Measurements from ENCODE around the gene FBXW4.

FBXW4 gene

DNA sequence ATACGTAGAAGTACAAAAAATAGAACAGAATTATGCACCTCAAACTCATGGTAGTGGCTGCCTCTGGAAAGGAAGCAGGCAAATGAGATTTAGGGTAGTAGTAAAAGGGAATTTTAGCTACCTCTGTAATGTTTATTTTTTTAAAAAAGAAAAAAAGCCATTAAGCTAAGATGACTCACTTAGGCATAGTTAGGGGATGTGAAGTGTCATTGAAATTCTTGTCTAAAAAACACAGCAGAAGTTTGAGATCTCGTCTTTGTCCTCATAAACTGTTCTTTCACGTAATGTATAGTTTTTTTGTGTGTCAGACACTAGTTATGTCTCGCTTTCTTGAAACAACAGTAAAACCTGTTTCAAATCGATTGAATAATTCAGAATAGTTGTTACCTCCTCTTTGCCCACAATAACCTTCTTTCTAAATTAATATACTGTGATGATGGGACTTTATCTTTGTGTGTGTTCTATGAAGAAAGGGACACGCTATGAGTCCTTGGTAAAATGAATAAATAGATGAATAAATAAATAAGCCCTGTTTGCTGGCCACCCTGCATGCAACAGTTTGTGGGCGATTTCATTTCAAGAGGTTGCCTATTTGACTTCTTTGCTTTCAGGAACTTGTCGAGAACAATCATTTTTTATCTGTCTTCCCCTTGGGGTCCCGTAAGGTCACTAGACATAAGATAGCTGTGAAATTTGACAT lies 14.5 kb upstream of the FBXW4 start:
- peak overlapping the region; percentile 69 for H3K4me3 Mint-ChIP-seq
- no peaks in the 10 kb centered on the region for H3K36me3 Mint-ChIP-seq (ENCODE audit: low read depth)
- H3K27ac Mint-ChIP-seq: peak overlapping the region; percentile 0
- TF ChIP-seq CTCF (IDR thresholded peaks at IDR 0.05): no peak
- no peak for DNase-seq
- peaks cover 8% of the 10 kb centered on the region for H3K27me3 Mint-ChIP-seq (ENCODE audit: low read depth, poor library complexity)
- no peaks in the 10 kb centered on the region for H3K9me3 Mint-ChIP-seq
- H3K4me1 Mint-ChIP-seq: peaks cover 41% of the 10 kb centered on the region

DNA sequence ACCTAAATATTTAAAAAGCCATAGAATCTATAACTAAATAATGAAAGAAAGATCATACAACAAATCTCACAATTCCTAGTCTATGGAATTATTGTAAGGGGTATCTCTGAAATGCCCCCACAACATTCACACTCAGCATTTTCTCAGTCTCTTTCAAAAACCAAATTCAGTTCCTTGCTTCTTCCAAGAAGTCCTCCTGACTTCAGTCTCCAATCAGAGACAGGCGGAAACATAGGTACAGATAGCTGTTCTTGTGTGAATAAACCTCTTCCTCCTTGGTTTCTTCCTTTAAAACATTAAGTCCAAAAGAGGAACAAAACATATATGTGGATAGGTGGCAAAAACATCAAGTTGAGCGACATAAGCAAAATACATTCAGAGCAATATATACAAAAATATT lies 13.9 kb upstream of the FBXW4 start:
- H3K36me3 Mint-ChIP-seq (ENCODE audit: low read depth): no peaks in the 10 kb centered on the region
- H3K9me3 Mint-ChIP-seq: no peaks in the 10 kb centered on the region
- H3K4me3 Mint-ChIP-seq: no peak overlapping the region
- no peak for TF ChIP-seq CTCF (IDR thresholded peaks at IDR 0.05)
- H3K4me1 Mint-ChIP-seq: peaks cover 47% of the 10 kb centered on the region
- DNase-seq: no peak
- no peak overlapping the region for H3K27ac Mint-ChIP-seq
- peaks cover 10% of the 10 kb centered on the region for H3K27me3 Mint-ChIP-seq (ENCODE audit: low read depth, poor library complexity)

GRCh38 chr10:101708073-101708472 lies 13.1 kb upstream of the FBXW4 start:
- no peak for DNase-seq
- H3K4me1 Mint-ChIP-seq: peaks cover 47% of the 10 kb centered on the region
- no peaks in the 10 kb centered on the region for H3K36me3 Mint-ChIP-seq (ENCODE audit: low read depth)
- no peaks in the 10 kb centered on the region for H3K9me3 Mint-ChIP-seq
- no peak overlapping the region for H3K27ac Mint-ChIP-seq
- no peak overlapping the region for H3K4me3 Mint-ChIP-seq
- no peak for TF ChIP-seq CTCF (IDR thresholded peaks at IDR 0.05)
- H3K27me3 Mint-ChIP-seq (ENCODE audit: low read depth, poor library complexity): peaks cover 10% of the 10 kb centered on the region

GRCh38 chr10:101704331-101704730 lies 9.4 kb upstream of the FBXW4 start:
- H3K4me1 Mint-ChIP-seq: peaks cover 31% of the 10 kb centered on the region

DNA sequence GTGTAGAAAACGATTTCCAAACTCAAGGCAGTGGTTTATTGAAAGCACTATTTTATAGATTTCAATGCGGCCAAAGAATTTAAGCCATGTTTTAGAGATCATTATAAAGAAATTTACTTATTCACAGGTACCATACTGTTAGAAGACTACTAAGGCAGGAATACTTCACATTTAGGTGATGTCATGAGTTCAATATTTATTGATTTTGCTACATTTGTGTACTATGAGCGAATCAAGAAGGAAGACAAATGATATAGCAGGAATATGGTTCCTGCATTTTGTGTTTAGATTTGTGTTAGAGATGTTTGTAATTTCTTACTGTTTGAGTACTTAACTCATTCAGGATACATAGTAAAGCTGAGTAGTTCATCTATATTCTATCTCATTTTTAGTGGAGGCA lies 1.7 kb upstream of the FBXW4 start:
- no peak for DNase-seq
- Mint-ChIP-seq H3K4me3 (peak overlapping the region; percentile 49), H3K27me3 (ENCODE audit: low read depth, poor library complexity) (no peaks in the 10 kb centered on the region), H3K36me3 (ENCODE audit: low read depth) (peaks cover 5% of the 10 kb centered on the region), H3K27ac (no peak overlapping the region), H3K4me1 (peaks cover 41% of the 10 kb centered on the region), H3K9me3 (no peaks in the 10 kb centered on the region)
- TF ChIP-seq CTCF (IDR thresholded peaks at IDR 0.05): no peak

More at GRCh38 chr10:101704331-101704730, 9.4 kb upstream of the FBXW4 start:
- H3K4me3 Mint-ChIP-seq: no peak overlapping the region
- peaks cover 5% of the 10 kb centered on the region for H3K36me3 Mint-ChIP-seq (ENCODE audit: low read depth)
- peaks cover 3% of the 10 kb centered on the region for H3K27me3 Mint-ChIP-seq (ENCODE audit: low read depth, poor library complexity)
- DNase-seq: no peak
- H3K27ac Mint-ChIP-seq: no peak overlapping the region
- no peaks in the 10 kb centered on the region for H3K9me3 Mint-ChIP-seq
- no peak for TF ChIP-seq CTCF (IDR thresholded peaks at IDR 0.05)

DNA sequence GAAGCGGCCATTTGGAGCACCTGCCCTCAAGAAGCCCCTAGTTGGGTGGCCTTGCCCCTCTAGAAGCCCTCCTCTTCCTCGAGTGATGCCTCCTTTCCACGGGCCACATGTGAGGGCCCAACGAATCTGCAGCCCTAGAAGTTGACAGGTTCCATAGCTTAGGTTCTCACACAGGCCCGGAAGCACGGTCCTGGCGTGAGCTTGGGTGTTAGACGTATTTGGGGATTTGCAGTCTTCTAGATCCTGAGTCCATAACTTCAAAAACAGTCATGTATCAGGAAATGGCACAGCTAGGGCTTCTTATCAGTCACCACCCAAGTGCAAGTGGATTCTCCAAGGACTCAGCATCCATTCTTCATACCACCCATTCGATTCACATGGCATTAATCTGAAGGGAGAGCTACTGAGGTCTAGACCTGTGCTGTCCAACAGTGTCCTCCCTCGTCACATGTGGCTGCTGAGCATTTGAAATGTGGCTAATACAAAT lies 477 bp upstream of the FBXW4 start:
- peak overlapping the region; percentile 71 for H3K27ac Mint-ChIP-seq
- peaks cover 53% of the 10 kb centered on the region for H3K4me1 Mint-ChIP-seq
- peaks cover 5% of the 10 kb centered on the region for H3K36me3 Mint-ChIP-seq (ENCODE audit: low read depth)
- H3K9me3 Mint-ChIP-seq: no peaks in the 10 kb centered on the region
- peak overlapping the region; percentile 81 for H3K4me3 Mint-ChIP-seq
- DNase-seq: no peak
- no peak for TF ChIP-seq CTCF (IDR thresholded peaks at IDR 0.05)
- no peaks in the 10 kb centered on the region for H3K27me3 Mint-ChIP-seq (ENCODE audit: low read depth, poor library complexity)

All from nephron progenitor cell (in vitro differentiated cells).